Keratinocyte (primary cell): Measurements from ENCODE around the gene ABCD2. TPM values are rescaled to one million over a fixed set of nuclear protein-coding genes. Genes with fewer than 3 reads are reported as not detected.
"Not testable (repeated sequence)": the region's sequence is repeated elsewhere in the genome, so short reads cannot be mapped to it uniquely, and the experiment has no call there.

Source experiments
- DNase-seq: peaks from one replicate; pipeline ENCODE4 v3.0.0-alpha.2; 2011; ENCODE audit warnings: low read depth, missing footprints, low spot score
- FAIRE-seq: peaks from 2 replicates; lab custom pipeline; 2011; peaks lifted over from hg19 to GRCh38; lab: Jason Lieb, UNC
- H2AFZ ChIP-seq: 2 replicates; pipeline ENCODE4 v1.6.0; 2012; ENCODE audit warnings: low read length, control low read depth, inconsistent platforms; ENCODE audit not compliant: control insufficient read depth
- H3K27ac ChIP-seq: 2 replicates; pipeline ENCODE4 v1.5.1; 2011; ENCODE audit warnings: low read length; ENCODE audit not compliant: control insufficient read depth, insufficient read depth
- H3K27me3 ChIP-seq: 3 replicates; pipeline ENCODE4 v1.6.0; 2011; ENCODE audit warnings: low read length; ENCODE audit not compliant: control insufficient read depth, insufficient read depth; ENCODE audit errors: extremely low read depth
- H3K36me3 ChIP-seq, 2 experiments: 2 replicates in 1 of 2; 3 replicates in 1 of 2; pipeline ENCODE4 v1.5.1; 2011; ENCODE audit warnings: low read length in 2 of 2, mild to moderate bottlenecking in 1 of 2; ENCODE audit not compliant: control insufficient read depth in 2 of 2, insufficient read depth in 2 of 2; ENCODE audit errors: extremely low read depth in 1 of 2
- H3K4me1 ChIP-seq: 3 replicates; pipeline ENCODE4 v1.5.1; 2011; ENCODE audit warnings: low read length; ENCODE audit not compliant: control insufficient read depth, insufficient read depth; ENCODE audit errors: extremely low read depth
- H3K4me2 ChIP-seq: 3 replicates; pipeline ENCODE4 v1.6.0; 2011; ENCODE audit warnings: low read depth, low read length; ENCODE audit not compliant: control insufficient read depth, insufficient read depth; ENCODE audit errors: extremely low read depth
- H3K4me3 ChIP-seq, 3 experiments: fragments of 200-600 bp in 1 of 3; sonication (generic) in 1 of 3; 2 replicates in 2 of 3; 3 replicates in 1 of 3; pipeline ENCODE4 v1.5.1; 2011 to 2016; ENCODE audit warnings: low read length in 3 of 3, mild to moderate bottlenecking in 3 of 3, control low read depth in 2 of 3, inconsistent platforms in 1 of 3, low read depth in 1 of 3, mixed read lengths in 1 of 3, mixed run types in 1 of 3, moderate library complexity in 1 of 3; ENCODE audit not compliant: control insufficient read depth in 2 of 3, insufficient read depth in 2 of 3; ENCODE audit errors: extremely low read depth in 1 of 3
- H3K79me2 ChIP-seq: 2 replicates; pipeline ENCODE4 v1.6.0; 2012; ENCODE audit warnings: low read length; ENCODE audit not compliant: control insufficient read depth, insufficient read depth
- H3K9ac ChIP-seq: 3 replicates; pipeline ENCODE4 v1.6.0; 2011; ENCODE audit warnings: low read length; ENCODE audit not compliant: control insufficient read depth, insufficient read depth; ENCODE audit errors: extremely low read depth
- H3K9me1 ChIP-seq: 3 replicates; pipeline ENCODE4 v1.6.0; 2011; ENCODE audit warnings: low read length; ENCODE audit not compliant: control insufficient read depth, insufficient read depth; ENCODE audit errors: extremely low read depth
- H3K9me3 ChIP-seq: 2 replicates; pipeline ENCODE4 v1.5.1; 2012; ENCODE audit warnings: low read depth, low read length; ENCODE audit not compliant: control insufficient read depth
- H4K20me1 ChIP-seq: 3 replicates; pipeline ENCODE4 v1.6.0; 2011; ENCODE audit warnings: low read length; ENCODE audit not compliant: control insufficient read depth, insufficient read depth; ENCODE audit errors: extremely low read depth
- EZH2 ChIP-seq: IDR thresholded peaks from one replicate; pipeline ENCODE4 v1.6.1; 2012; ENCODE audit warnings: inconsistent platforms, mild to moderate bottlenecking, low read length, moderate library complexity
- dilution Hi-C: fragments of 300-500 bp; cut with MboI; formaldehyde crosslinking; loops from one replicate; pipeline ENCODE4 v1.7.0; 2020; ENCODE audit warnings: low sequenced_read_pairs; ENCODE audit not compliant: extremely low pct_ligation_motif_present
- polyA plus RNA-seq, 5 experiments: library from polyadenylated mRNA; depleted of rRNA in 3 of 5; stranded (reverse) in 3 of 5; stranded (forward) in 1 of 5; unstranded in 1 of 5; fragments of >200 nt; gene quantifications; 1 replicate in 1 of 5; 2 replicates in 3 of 5; 3 replicates in 1 of 5; pipeline versions ENCODE4 v1.2.1 to v1.2.3, GENCODE V29; 2011 to 2012; ENCODE audit warnings: missing spikeins in 2 of 5, low read depth in 1 of 5, low replicate concordance in 1 of 5
- TF ChIP-seq, protein P1 (sequence below), 3 experiments: IDR thresholded peaks in 1 of 3; conservative IDR thresholded peaks in 1 of 3; optimal IDR thresholded peaks in 1 of 3; 2 replicates in 2 of 3; 3 replicates in 1 of 3; pipeline versions ENCODE3 to v1.5.1; 2011; ENCODE audit warnings: low read length in 3 of 3, mild to moderate bottlenecking in 3 of 3, moderate library complexity in 2 of 3, control low read depth in 1 of 3, inconsistent platforms in 1 of 3; ENCODE audit not compliant: insufficient read depth in 2 of 3; ENCODE audit errors: extremely low read depth in 1 of 3

Gene ABCD2
- polyA plus RNA-seq, 1 donor (not counting 4 experiments of a cell fraction or from before 2014, with no cell fraction given): 0.03 TPM

DNA sequence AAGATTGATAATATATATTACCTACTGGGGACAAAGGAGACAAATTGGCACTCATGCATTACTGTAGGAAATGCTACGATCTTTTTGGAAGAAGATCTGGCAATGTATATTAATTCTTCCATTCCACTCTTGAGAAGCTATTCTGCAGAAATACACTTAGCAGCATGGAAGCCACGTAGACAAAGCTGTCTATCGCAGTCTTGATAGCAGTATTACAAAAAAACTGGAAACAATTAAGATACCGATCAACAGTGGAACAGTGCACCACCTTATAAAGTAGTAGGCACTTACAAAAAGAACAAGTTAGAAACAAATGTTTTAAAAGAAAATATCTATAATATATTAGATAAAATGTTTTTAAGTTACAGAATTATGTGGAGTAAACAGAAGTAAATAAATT, 87.2 kb downstream of the ABCD2 start:
- dilution Hi-C loops: no loop called here
- Histone ChIP-seq H3K4me3 (no peak overlapping the region), H3K4me2 (no peak overlapping the region), H3K27me3 (no peaks in the 10 kb centered on the region), H3K79me2 (no peaks in the 10 kb centered on the region), H3K36me3 (no peaks in the 10 kb centered on the region), H3K9ac (no peak overlapping the region), H2AFZ (no peak overlapping the region), H3K4me1 (no peaks in the 10 kb centered on the region), H4K20me1 (no peaks in the 10 kb centered on the region), H3K9me1 (no peaks in the 10 kb centered on the region), H3K9me3 (no peaks in the 10 kb centered on the region), H3K27ac (no peak overlapping the region)
- no peak for FAIRE-seq
- no peak for TF ChIP-seq EZH2
- TF ChIP-seq, protein P1, sequence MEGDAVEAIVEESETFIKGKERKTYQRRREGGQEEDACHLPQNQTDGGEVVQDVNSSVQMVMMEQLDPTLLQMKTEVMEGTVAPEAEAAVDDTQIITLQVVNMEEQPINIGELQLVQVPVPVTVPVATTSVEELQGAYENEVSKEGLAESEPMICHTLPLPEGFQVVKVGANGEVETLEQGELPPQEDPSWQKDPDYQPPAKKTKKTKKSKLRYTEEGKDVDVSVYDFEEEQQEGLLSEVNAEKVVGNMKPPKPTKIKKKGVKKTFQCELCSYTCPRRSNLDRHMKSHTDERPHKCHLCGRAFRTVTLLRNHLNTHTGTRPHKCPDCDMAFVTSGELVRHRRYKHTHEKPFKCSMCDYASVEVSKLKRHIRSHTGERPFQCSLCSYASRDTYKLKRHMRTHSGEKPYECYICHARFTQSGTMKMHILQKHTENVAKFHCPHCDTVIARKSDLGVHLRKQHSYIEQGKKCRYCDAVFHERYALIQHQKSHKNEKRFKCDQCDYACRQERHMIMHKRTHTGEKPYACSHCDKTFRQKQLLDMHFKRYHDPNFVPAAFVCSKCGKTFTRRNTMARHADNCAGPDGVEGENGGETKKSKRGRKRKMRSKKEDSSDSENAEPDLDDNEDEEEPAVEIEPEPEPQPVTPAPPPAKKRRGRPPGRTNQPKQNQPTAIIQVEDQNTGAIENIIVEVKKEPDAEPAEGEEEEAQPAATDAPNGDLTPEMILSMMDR (optimal IDR thresholded peaks at IDR 0.05 in 1 of 3, IDR thresholded peaks at IDR 0.05 in 1 of 3, conservative IDR thresholded peaks at IDR 0.05 in 1 of 3; ENCODE audit: extremely low read depth in 1 of 3, insufficient read depth in 2 of 3, low read length in 3 of 3): no peak
- no peak for DNase-seq

DNA sequence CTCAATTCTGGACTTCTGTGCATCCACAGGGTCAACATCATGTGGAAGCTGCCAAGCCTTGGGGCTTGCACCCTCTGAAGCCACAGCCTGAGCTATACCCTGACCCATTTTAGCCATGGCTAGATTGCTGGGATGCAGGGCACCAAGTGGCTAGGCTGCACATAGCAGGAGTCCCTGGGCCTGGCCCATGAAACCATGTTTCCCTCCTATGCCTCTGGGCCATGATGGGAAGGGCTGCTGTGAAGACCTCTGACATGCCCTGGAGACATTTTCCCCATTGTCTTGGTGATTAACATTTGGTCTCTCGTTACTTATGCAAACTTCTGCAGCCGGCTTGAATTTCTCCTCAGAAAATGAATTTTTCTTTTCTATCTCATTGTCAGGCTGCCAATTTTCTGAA, 92.6 kb downstream of the ABCD2 start:
- Histone ChIP-seq H3K4me2 (no peak overlapping the region), H3K4me3 (no peak overlapping the region), H3K9me1 (no peaks in the 10 kb centered on the region), H3K27ac (no peak overlapping the region), H3K79me2 (no peaks in the 10 kb centered on the region), H2AFZ (no peak overlapping the region), H3K9me3 (no peaks in the 10 kb centered on the region), H3K4me1 (no peaks in the 10 kb centered on the region), H3K9ac (no peak overlapping the region), H3K36me3 (no peaks in the 10 kb centered on the region), H3K27me3 (no peaks in the 10 kb centered on the region), H4K20me1 (no peaks in the 10 kb centered on the region)
- dilution Hi-C loops: no loop called here
- DNase-seq (no peak), FAIRE-seq (no peak)
- no peak for TF ChIP-seq EZH2
- TF ChIP-seq, protein P1 (optimal IDR thresholded peaks at IDR 0.05 in 1 of 3, IDR thresholded peaks at IDR 0.05 in 1 of 3, conservative IDR thresholded peaks at IDR 0.05 in 1 of 3; ENCODE audit: extremely low read depth in 1 of 3, insufficient read depth in 2 of 3, low read length in 3 of 3): no peak

DNA sequence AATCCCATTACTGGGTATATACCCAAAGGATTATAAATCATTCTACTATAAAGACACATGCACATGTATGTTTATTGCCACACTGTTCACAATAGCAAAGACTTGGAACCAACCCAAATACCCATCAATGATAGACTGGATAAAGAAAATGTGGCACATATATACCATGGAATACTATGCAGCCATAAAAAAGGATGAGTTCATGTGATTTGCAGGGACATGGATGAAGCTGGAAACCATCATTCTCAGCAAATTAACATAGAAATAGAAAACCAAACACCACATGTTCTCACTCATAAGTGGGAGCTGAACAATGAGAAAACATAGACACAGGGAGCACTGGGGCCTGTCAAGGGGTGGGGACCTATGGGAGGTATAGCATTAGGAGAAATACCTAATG, 97.4 kb downstream of the ABCD2 start:
- H3K4me2 ChIP-seq, H3K9me3 ChIP-seq, dilution Hi-C loops, H3K4me3 ChIP-seq, DNase-seq, FAIRE-seq, H4K20me1 ChIP-seq, H2AFZ ChIP-seq, H3K79me2 ChIP-seq, H3K4me1 ChIP-seq, H3K9ac ChIP-seq, H3K27ac ChIP-seq, H3K36me3 ChIP-seq, H3K27me3 ChIP-seq, H3K9me1 ChIP-seq: not testable (repeated sequence)
